CD4-positive, alpha-beta T cell (primary cell): ENCODE data around the gene CTNNA3. TPM values are rescaled to one million over a fixed set of nuclear protein-coding genes. Genes with fewer than 3 reads are reported as not detected.

Source experiments
- ATAC-seq: fragments of 200-7000 bp; cut with Tn5 transposase; one replicate; pipeline ENCODE4 v1.10.0; 2022; ENCODE audit warnings: mild to moderate bottlenecking; ENCODE audit not compliant: poor library complexity
- CTCF ChIA-PET: fragments of 350-600 bp; sonication (Branson Sonifier 250); formaldehyde crosslinking; loops from one replicate; lab custom pipeline; 2021; ENCODE audit warnings: antibody characterized with exemption, inconsistent platforms; lab: Charles Lee
- POLR2A ChIA-PET: fragments of 350-600 bp; sonication (Branson Sonifier 250); formaldehyde crosslinking; loops from one replicate; lab custom pipeline; 2021; ENCODE audit warnings: antibody characterized with exemption, inconsistent platforms; lab: Charles Lee
- DNase-seq, 14 experiments: peaks; one replicate each; pipeline ENCODE4 v3.0.0-alpha.2; 2013 to 2020; ENCODE audit warnings: mixed read lengths in 2 of 14
- H3K27ac ChIP-seq, 2 donors: one replicate each; pipeline versions ENCODE4 v1.5.1 to v1.7.0; 2013; ENCODE audit warnings: low read length in 2 of 2, low read depth in 1 of 2, mild to moderate bottlenecking in 1 of 2
- H3K27me3 ChIP-seq, 2 experiments: 1 replicate in 1 of 2; 2 replicates in 1 of 2; pipeline versions ENCODE4 v1.6.1 to v1.7.0; 2013; ENCODE audit warnings: low read length in 2 of 2, control low read depth in 1 of 2, mild to moderate bottlenecking in 1 of 2, moderate library complexity in 1 of 2; ENCODE audit not compliant: insufficient read depth in 2 of 2, control insufficient read depth in 1 of 2
- H3K36me3 ChIP-seq: one replicate; pipeline ENCODE4 v1.6.1; 2013; ENCODE audit warnings: low read length, control low read depth; ENCODE audit not compliant: insufficient read depth
- H3K4me1 ChIP-seq: one replicate; pipeline ENCODE4 v1.6.1; 2013; ENCODE audit warnings: low read length, control low read depth; ENCODE audit not compliant: insufficient read depth
- H3K4me3 ChIP-seq: one replicate; pipeline ENCODE4 v1.5.1; 2013; ENCODE audit warnings: mild to moderate bottlenecking, low read length, moderate library complexity
- H3K9me3 ChIP-seq, 2 experiments: 1 replicate in 1 of 2; 2 replicates in 1 of 2; pipeline versions ENCODE4 v1.6.1 to v1.7.0; 2013; ENCODE audit warnings: low read length in 2 of 2, mild to moderate bottlenecking in 2 of 2, control low read depth in 1 of 2, moderate library complexity in 1 of 2; ENCODE audit not compliant: control insufficient read depth in 1 of 2, insufficient read depth in 1 of 2
- H3K27ac Mint-ChIP-seq: one replicate; pipeline ENCODE4 v1.8.0; 2020; ENCODE audit warnings: mixed read lengths
- H3K27me3 Mint-ChIP-seq: one replicate; pipeline ENCODE4 v1.8.0; 2021; ENCODE audit warnings: mixed read lengths
- H3K36me3 Mint-ChIP-seq: one replicate; pipeline ENCODE4 v1.8.0; 2021; ENCODE audit warnings: low read depth, mixed read lengths
- H3K4me1 Mint-ChIP-seq: one replicate; pipeline ENCODE4 v1.8.0; 2021; ENCODE audit warnings: low read depth, mixed read lengths
- H3K4me3 Mint-ChIP-seq: one replicate; pipeline ENCODE4 v1.8.0; 2020; ENCODE audit warnings: mild to moderate bottlenecking, mixed read lengths
- H3K9me3 Mint-ChIP-seq: one replicate; pipeline ENCODE4 v1.8.0; 2020; ENCODE audit warnings: mixed read lengths
- intact Hi-C, 2 experiments: fragments of 100-400 bp; cut with DNase I in 1 of 2; cut with micrococcal nuclease in 1 of 2; formaldehyde crosslinking; loops; one replicate each; pipeline versions ENCODE4 v1.15.1 to v1.9.0; 2023 to 2025; cut with DNase I, micrococcal nuclease
- total RNA-seq, 174 experiments: library from RNA in 2 of 174; stranded (reverse) in 2 of 174; gene quantifications; one replicate each; pipeline ENCODE4 v1.2.3 and lab custom pipeline; 2021 to 2026
- TF ChIP-seq, protein P1 (sequence below): fragments of 200-600 bp; IDR thresholded peaks from one replicate; pipeline ENCODE4 v1.8.0; 2022; ENCODE audit warnings: antibody characterized with exemption, mild to moderate bottlenecking

The CTNNA3 gene
- total RNA-seq, 2 experiments from 2014 or later, result 0.80 TPM; not detected in 1

DNA sequence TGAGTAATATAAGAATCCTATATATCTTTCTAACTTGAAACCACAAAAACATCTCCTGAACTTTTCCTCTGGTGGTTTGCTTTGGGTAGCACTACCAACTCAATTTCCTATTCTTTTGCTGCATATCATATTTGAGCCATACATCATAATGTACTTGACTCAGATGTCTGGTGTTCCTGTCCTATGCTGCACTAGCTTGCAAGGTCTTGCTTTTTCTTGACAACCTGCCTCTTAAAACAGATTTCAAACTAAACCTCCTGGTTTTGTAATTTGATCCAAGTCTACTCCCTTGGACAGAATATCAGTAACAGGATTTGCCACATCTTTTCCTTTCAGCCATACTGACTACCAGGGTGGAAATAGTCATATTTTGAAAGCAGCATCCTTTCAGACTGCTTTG lies 1290.4 kb downstream of the CTNNA3 start:
- H3K9me3 Mint-ChIP-seq, result peaks cover 4% of the 10 kb centered on the region
- H3K36me3 Mint-ChIP-seq, result no peaks in the 10 kb centered on the region
- no peaks in the 10 kb centered on the region for H3K4me1 Mint-ChIP-seq
- H3K27me3 Mint-ChIP-seq, result no peaks in the 10 kb centered on the region
- Histone ChIP-seq H3K36me3 (no peaks in the 10 kb centered on the region), H3K4me3 (no peak overlapping the region), H3K4me1 (no peaks in the 10 kb centered on the region), H3K9me3 (no peaks in the 10 kb centered on the region), H3K27me3 (no peaks in the 10 kb centered on the region), H3K27ac (no peak overlapping the region)
- TF ChIP-seq, protein P1, sequence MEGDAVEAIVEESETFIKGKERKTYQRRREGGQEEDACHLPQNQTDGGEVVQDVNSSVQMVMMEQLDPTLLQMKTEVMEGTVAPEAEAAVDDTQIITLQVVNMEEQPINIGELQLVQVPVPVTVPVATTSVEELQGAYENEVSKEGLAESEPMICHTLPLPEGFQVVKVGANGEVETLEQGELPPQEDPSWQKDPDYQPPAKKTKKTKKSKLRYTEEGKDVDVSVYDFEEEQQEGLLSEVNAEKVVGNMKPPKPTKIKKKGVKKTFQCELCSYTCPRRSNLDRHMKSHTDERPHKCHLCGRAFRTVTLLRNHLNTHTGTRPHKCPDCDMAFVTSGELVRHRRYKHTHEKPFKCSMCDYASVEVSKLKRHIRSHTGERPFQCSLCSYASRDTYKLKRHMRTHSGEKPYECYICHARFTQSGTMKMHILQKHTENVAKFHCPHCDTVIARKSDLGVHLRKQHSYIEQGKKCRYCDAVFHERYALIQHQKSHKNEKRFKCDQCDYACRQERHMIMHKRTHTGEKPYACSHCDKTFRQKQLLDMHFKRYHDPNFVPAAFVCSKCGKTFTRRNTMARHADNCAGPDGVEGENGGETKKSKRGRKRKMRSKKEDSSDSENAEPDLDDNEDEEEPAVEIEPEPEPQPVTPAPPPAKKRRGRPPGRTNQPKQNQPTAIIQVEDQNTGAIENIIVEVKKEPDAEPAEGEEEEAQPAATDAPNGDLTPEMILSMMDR, result no peak
- no peak for ATAC-seq
- no peak overlapping the region for H3K4me3 Mint-ChIP-seq
- intact Hi-C loops, result no loop called here
- ChIA-PET CTCF (no interaction called here), POLR2A (no interaction called here)
- no peak for DNase-seq
- no peak overlapping the region for H3K27ac Mint-ChIP-seq

DNA sequence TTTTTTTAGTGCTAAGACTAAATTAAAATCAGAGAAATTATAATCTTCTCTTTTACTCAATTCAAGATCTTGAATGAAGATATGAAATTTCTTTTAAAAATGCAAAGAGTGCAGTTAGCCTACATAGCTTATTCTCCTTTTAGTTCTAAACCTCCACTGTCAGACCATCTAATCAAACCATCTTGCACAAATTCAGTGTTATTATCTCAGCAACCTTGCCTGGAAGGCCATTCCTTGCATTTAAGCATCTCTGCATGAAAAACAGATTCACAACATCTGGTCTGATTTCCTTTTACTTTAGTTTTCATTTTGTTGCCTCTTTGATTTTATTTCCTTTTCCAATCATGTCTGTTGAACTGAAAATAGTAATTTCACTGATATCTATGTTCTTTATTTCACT lies 1297.3 kb downstream of the CTNNA3 start:
- ChIA-PET POLR2A (no interaction called here), CTCF (interaction anchor here (1.6 kb wide), 1 partner anchor 9 kb away, joined by 3 read pairs; no protein-coding TSS in a partner anchor)
- Histone ChIP-seq H3K27me3 (no peaks in the 10 kb centered on the region), H3K4me1 (no peaks in the 10 kb centered on the region), H3K4me3 (no peak overlapping the region), H3K9me3 (no peaks in the 10 kb centered on the region), H3K36me3 (no peaks in the 10 kb centered on the region), H3K27ac (no peak overlapping the region)
- H3K4me3 Mint-ChIP-seq, result no peak overlapping the region
- DNase-seq (no peak), ATAC-seq (no peak)
- no peaks in the 10 kb centered on the region for H3K36me3 Mint-ChIP-seq
- TF ChIP-seq, protein P1, result no peak
- H3K27me3 Mint-ChIP-seq, result no peaks in the 10 kb centered on the region
- no peak overlapping the region for H3K27ac Mint-ChIP-seq
- H3K9me3 Mint-ChIP-seq, result peaks cover 1% of the 10 kb centered on the region
- intact Hi-C loops, result no loop called here
- H3K4me1 Mint-ChIP-seq, result no peaks in the 10 kb centered on the region

DNA sequence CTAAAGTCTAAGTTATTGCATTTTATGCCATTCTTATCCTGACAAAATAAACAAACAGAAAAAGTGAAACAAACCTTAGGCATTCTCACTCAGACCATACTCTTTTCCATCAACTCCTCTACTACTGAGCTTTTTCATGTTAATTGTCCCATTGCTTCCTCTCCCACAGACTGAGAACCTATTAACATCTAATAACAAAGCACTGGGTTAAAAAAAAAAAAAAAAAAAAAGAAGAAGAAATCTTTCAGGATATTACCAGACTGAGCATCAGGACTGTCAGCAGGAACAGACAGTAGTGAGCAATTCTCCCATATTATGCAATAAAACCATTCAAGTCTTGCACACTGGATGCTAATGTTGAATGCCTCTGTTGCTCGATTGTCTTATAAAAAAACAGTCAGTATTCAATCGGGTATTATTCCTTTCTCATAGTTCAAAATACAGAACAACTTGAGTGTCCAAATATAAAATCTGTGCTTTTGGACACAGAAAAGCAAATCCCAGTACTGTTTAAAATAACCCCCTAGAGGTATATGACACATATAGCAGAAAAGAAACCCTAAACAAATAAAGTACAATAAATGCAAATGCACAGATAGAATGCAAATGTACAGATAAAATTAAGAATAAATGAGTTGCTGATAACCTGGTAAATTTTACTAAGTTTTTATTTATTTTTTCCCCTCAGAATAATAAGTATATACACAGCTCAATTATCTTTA lies 1301.5 kb downstream of the CTNNA3 start:
- Mint-ChIP-seq H3K4me3 (no peak overlapping the region), H3K9me3 (no peaks in the 10 kb centered on the region), H3K27ac (no peak overlapping the region), H3K36me3 (no peaks in the 10 kb centered on the region), H3K4me1 (no peaks in the 10 kb centered on the region), H3K27me3 (no peaks in the 10 kb centered on the region)
- H3K27ac ChIP-seq, result no peak overlapping the region
- no peak overlapping the region for H3K4me3 ChIP-seq
- H3K9me3 ChIP-seq, result no peaks in the 10 kb centered on the region
- no peaks in the 10 kb centered on the region for H3K4me1 ChIP-seq
- ChIA-PET CTCF (no interaction called here), POLR2A (no interaction called here)
- TF ChIP-seq, protein P1, result no peak
- no peaks in the 10 kb centered on the region for H3K27me3 ChIP-seq
- intact Hi-C loops, result no loop called here
- H3K36me3 ChIP-seq, result no peaks in the 10 kb centered on the region
- DNase-seq (no peak), ATAC-seq (no peak)
